ELR (cell line): ENCODE measurements around the gene MYL6.

Experiments
- DNase-seq: peaks from one replicate; pipeline ENCODE4 v3.0.0-alpha.2; 2015; ENCODE audit warnings: low read depth

Gene MYL6

DNA sequence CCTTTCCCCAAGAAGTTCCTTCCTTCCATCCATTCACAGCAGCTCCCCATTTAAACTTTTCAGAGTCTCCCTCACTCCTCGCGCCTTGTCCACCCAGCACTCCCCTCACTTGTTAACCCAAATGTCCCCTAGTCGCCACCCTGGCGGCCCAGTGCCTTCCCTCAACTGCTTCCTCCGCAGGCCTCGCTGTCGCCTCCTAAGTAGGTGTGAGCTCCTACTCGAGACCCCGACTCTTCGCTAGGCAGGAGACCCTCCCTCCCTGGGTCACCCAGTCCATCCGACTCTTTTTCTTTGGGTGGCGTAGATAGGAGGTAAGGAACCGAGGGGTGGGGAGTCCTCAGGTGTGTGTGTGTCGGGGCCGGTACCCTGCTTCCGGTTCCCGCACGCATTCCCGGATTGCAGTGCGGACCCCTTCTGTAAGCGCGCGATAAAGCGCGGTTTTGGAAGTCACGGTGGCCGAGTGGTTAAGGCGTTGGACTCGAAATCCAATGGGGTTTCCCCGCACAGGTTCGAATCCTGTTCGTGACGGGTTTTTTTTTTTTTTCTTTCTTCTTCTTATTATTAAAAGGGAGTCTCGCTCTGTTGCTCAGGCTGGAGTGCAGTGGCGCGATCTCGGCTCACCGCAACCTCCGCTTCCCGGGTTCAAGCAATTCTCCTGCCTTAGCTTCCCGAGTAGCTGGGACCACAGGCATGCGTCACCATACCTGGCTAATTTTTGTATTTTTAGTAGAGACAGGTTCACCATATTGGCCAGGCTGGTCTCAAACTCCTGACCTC is 31.9 kb downstream of the MYL6 start:
- peak; percentile 87 for DNase-seq

DNA sequence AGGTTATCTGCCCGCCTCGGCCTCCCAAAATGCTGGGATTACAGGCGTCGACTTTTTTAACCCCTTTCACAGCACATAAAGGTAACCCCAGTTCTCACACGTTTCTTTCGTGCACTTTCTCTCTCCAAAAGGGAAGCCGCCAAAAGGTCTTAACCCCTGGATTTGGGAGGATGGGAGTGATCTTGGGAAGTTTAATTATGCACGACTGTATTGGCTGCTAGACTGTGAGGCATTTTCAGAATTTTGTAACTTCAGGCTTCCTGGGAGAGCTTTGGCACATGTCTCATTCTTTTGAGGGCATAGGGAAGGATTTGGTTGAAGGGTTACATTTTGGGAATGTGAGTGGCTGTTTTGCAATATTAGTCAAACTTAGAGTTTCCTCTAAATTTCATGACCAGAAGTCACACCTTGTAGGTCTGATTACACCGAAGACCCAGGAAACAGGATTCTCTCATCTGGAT is 32.6 kb downstream of the MYL6 start:
- no peak for DNase-seq

GRCh38 chr12:56192582-56192981 is 34.4 kb downstream of the MYL6 start:
- no peak for DNase-seq

- DNase-seq = peak; percentile 93
Observed at GRCh38 chr12:56193025-56193578, 34.9 kb downstream of the MYL6 start.

DNA sequence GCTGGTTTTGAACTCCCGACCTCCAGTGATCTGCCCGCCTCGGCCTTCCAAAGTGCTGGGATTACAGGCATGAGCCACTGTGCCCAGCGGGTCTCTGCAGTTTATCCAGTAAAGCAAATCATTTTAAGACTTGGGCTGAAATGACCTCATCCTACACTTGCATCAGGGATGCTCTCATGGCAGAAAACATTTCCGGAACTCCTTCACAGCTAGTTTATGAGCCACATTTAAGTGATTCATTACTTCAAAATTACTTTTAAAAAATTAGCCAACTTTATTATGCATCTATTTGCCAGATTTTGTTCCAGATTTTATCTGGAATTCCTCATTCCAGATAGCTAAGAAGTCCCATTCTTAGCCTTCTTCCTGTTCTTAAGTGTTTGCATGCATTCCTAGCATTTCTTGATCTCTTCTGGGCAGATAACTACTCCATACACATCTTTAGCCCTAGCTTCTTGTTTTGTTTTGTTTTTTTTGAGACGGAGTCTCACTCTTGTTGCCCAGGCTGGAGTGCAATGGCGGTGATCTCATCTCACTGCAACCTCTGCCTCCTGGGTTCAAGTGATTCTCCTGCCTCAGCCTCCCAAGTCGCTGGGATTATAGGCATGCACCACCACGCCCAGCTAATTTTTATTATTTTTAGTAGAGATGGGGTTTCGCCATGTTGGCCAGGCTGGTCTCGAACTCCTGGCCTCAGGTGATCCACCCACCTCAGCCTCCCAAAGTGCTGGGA is 38.8 kb downstream of the MYL6 start:
- DNase-seq = peak; percentile 95

GRCh38 chr12:56197921-56198635 is 39.9 kb downstream of the MYL6 start:
- no peak for DNase-seq

GRCh38 chr12:56198836-56199235 is 40.7 kb downstream of the MYL6 start:
- DNase-seq = no peak

DNA sequence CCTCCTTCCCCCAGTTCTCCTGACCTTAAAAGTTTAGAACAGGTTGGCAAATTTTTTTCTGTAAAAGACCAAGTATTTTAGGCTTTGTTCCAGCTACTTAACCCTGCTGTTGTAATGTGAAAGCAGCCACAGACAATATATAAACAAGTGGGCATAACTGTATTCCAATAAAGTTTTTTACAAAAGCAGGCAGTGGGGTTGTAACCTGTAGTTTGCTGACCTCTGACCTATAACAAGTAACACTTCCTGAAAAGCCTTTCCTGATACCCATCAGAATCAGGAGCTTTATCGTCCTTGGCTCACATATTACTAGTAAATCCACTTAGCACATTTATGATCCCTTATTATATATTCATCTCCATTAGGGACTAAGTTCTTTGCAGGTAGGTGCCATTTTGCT is 44.2 kb downstream of the MYL6 start:
- no peak for DNase-seq

GRCh38 chr12:56202838-56203237 is 44.7 kb downstream of the MYL6 start:
- DNase-seq = no peak

DNA sequence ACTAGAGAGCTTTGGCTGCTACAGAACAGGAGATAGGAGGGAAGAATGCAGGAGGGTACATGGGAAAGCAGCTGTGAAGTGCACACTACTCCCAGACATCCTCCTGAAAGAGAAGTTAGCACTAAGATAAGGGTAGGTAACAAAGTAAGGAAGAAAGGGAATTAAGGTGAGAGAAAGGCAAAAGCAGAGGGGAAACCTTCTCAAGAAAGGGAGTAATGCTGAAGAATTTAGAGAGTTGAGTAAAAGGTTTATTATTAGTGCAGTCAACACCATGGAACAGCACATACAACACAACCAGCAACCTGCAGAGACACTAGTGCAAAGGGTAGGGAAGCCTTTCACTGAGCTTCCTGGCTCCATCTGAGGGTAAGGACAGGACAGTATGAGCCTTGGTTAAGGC is 46.1 kb downstream of the MYL6 start:
- DNase-seq = no peak

DNA sequence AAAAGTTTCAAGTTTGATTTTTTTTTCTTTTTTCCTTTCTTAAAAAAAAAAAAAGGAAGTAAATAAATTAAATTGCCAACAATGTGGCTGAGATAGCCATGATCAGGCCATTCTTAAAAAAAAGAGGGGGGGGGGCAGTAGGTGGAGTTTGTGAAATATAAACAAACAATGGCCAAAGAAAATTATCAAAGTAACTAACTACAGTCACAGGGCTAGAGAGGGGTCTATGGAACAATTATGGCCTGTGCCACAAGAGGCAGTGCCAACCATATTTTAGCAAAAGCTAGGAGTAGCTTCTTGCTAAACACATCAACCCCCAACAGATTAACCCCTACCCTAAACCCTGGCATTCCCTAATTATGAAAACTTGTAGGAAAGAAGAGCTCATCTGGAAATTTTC is 47.3 kb downstream of the MYL6 start:
- no peak for DNase-seq

GRCh38 chr12:56206452-56207166 is 48.5 kb downstream of the MYL6 start:
- peak; percentile 76 for DNase-seq

GRCh38 chr12:56208006-56208405 is 49.8 kb downstream of the MYL6 start:
- DNase-seq = no peak
